MG63 (cell line): ENCODE data around the gene MAP3K10. TPM values are rescaled to one million over a fixed set of nuclear protein-coding genes. Genes with fewer than 3 reads are reported as not detected.

Experiments used
- DNase-seq: peaks from one replicate; pipeline ENCODE4 v3.0.0-alpha.2; 2020
- H3K27me3 ChIP-seq: fragments of 250-450 bp; sonication (Bioruptor Pico); 2 replicates; pipeline ENCODE4 v1.5.1; 2020; ENCODE audit warnings: mild to moderate bottlenecking, moderate library complexity
- H3K36me3 ChIP-seq: fragments of 250-450 bp; sonication (Bioruptor Pico); 2 replicates; pipeline ENCODE4 v1.5.1; 2020; ENCODE audit warnings: mild to moderate bottlenecking, moderate library complexity
- H3K4me3 ChIP-seq: fragments of 250-450 bp; sonication (Bioruptor Pico); 2 replicates; pipeline ENCODE4 v1.5.1; 2020; ENCODE audit warnings: mild to moderate bottlenecking, moderate library complexity
- H3K9me3 ChIP-seq: fragments of 250-450 bp; sonication (Bioruptor Pico); 2 replicates; pipeline ENCODE4 v1.5.1; 2020; ENCODE audit warnings: mild to moderate bottlenecking, moderate library complexity
- total RNA-seq: library from RNA; depleted of rRNA; stranded (reverse); fragments of >200 nt; shearing (Covaris generic); gene quantifications from 2 replicates; pipeline ENCODE4 v1.2.3, GENCODE V29; 2014; ENCODE audit warnings: low replicate concordance

Gene MAP3K10
- total RNA-seq, 1 experiment from 2014 or later: 13.8 TPM

- Histone ChIP-seq H3K36me3 (peaks cover 49% of the 10 kb centered on the region), H3K27me3 (no peaks in the 10 kb centered on the region), H3K9me3 (no peaks in the 10 kb centered on the region), H3K4me3 (no peak overlapping the region)
- no peak for DNase-seq
Observed at GRCh38 chr19:40235238-40236025, 44.2 kb downstream of the MAP3K10 start.

- Histone ChIP-seq H3K36me3 (peaks cover 50% of the 10 kb centered on the region), H3K4me3 (no peak overlapping the region), H3K27me3 (no peaks in the 10 kb centered on the region), H3K9me3 (no peaks in the 10 kb centered on the region)
- no peak for DNase-seq
Observed at GRCh38 chr19:40236026-40236355, 44.8 kb downstream of the MAP3K10 start.

GRCh38 chr19:40236366-40236765 is 45.1 kb downstream of the MAP3K10 start:
- Histone ChIP-seq H3K9me3 (no peaks in the 10 kb centered on the region), H3K4me3 (no peak overlapping the region), H3K36me3 (peaks cover 54% of the 10 kb centered on the region)

GRCh38 chr19:40237791-40238190 is 46.6 kb downstream of the MAP3K10 start:
- DNase-seq: no peak
- Histone ChIP-seq H3K9me3 (no peaks in the 10 kb centered on the region), H3K4me3 (no peak overlapping the region), H3K27me3 (no peaks in the 10 kb centered on the region), H3K36me3 (peaks cover 67% of the 10 kb centered on the region)

More at GRCh38 chr19:40236366-40236765, 45.1 kb downstream of the MAP3K10 start:
- no peak for DNase-seq
- H3K27me3 ChIP-seq: no peaks in the 10 kb centered on the region

GRCh38 chr19:40238775-40239174 is 47.5 kb downstream of the MAP3K10 start:
- no peak for DNase-seq
- Histone ChIP-seq H3K36me3 (peaks cover 73% of the 10 kb centered on the region), H3K4me3 (no peak overlapping the region), H3K27me3 (no peaks in the 10 kb centered on the region), H3K9me3 (no peaks in the 10 kb centered on the region)

- Histone ChIP-seq H3K9me3 (no peaks in the 10 kb centered on the region), H3K36me3 (peaks cover 70% of the 10 kb centered on the region), H3K27me3 (no peaks in the 10 kb centered on the region), H3K4me3 (no peak overlapping the region)
- no peak for DNase-seq
Observed at GRCh38 chr19:40239415-40240226, 48.4 kb downstream of the MAP3K10 start.

- H3K36me3 ChIP-seq: peaks cover 70% of the 10 kb centered on the region
- no peak for DNase-seq
- H3K4me3 ChIP-seq: no peak overlapping the region
- H3K27me3 ChIP-seq: no peaks in the 10 kb centered on the region
- H3K9me3 ChIP-seq: no peaks in the 10 kb centered on the region
Observed at GRCh38 chr19:40240332-40240731, 49.1 kb downstream of the MAP3K10 start.

- no peak for DNase-seq
Observed at GRCh38 chr19:40241125-40241808, 50.0 kb downstream of the MAP3K10 start.

GRCh38 chr19:40241809-40242384 is 50.7 kb downstream of the MAP3K10 start:
- Histone ChIP-seq H3K27me3 (no peaks in the 10 kb centered on the region), H3K36me3 (peaks cover 67% of the 10 kb centered on the region)
- DNase-seq: no peak

More at GRCh38 chr19:40241125-40241808, 50.0 kb downstream of the MAP3K10 start:
- Histone ChIP-seq H3K36me3 (peaks cover 68% of the 10 kb centered on the region), H3K27me3 (no peaks in the 10 kb centered on the region), H3K9me3 (no peaks in the 10 kb centered on the region), H3K4me3 (no peak overlapping the region)

GRCh38 chr19:40242480-40242879 is 51.3 kb downstream of the MAP3K10 start:
- Histone ChIP-seq H3K4me3 (no peak overlapping the region), H3K27me3 (no peaks in the 10 kb centered on the region), H3K36me3 (peaks cover 64% of the 10 kb centered on the region), H3K9me3 (no peaks in the 10 kb centered on the region)
- DNase-seq: no peak

More at GRCh38 chr19:40241809-40242384, 50.7 kb downstream of the MAP3K10 start:
- Histone ChIP-seq H3K4me3 (no peak overlapping the region), H3K9me3 (no peaks in the 10 kb centered on the region)

- H3K36me3 ChIP-seq: peaks cover 60% of the 10 kb centered on the region
- no peaks in the 10 kb centered on the region for H3K9me3 ChIP-seq
- no peaks in the 10 kb centered on the region for H3K27me3 ChIP-seq
- no peak for DNase-seq
- no peak overlapping the region for H3K4me3 ChIP-seq
Observed at GRCh38 chr19:40243181-40243580, 52.0 kb downstream of the MAP3K10 start.

- H3K9me3 ChIP-seq: no peaks in the 10 kb centered on the region
- peaks cover 46% of the 10 kb centered on the region for H3K36me3 ChIP-seq
- H3K4me3 ChIP-seq: no peak overlapping the region
- no peak for DNase-seq
- no peaks in the 10 kb centered on the region for H3K27me3 ChIP-seq
Observed at GRCh38 chr19:40244579-40245317, 53.5 kb downstream of the MAP3K10 start.

- Histone ChIP-seq H3K27me3 (no peaks in the 10 kb centered on the region), H3K36me3 (peaks cover 44% of the 10 kb centered on the region), H3K4me3 (no peak overlapping the region), H3K9me3 (no peaks in the 10 kb centered on the region)
- DNase-seq: no peak
Observed at GRCh38 chr19:40245506-40246128, 54.4 kb downstream of the MAP3K10 start.

GRCh38 chr19:40246292-40247073 is 55.3 kb downstream of the MAP3K10 start:
- Histone ChIP-seq H3K4me3 (no peak overlapping the region), H3K27me3 (no peaks in the 10 kb centered on the region), H3K9me3 (no peaks in the 10 kb centered on the region), H3K36me3 (peaks cover 38% of the 10 kb centered on the region)
- no peak for DNase-seq

- no peaks in the 10 kb centered on the region for H3K27me3 ChIP-seq
- H3K9me3 ChIP-seq: no peaks in the 10 kb centered on the region
- no peak for DNase-seq
- H3K4me3 ChIP-seq: no peak overlapping the region
- peaks cover 35% of the 10 kb centered on the region for H3K36me3 ChIP-seq
Observed at GRCh38 chr19:40247178-40247577, 56.0 kb downstream of the MAP3K10 start.
